H1 (cell line): ENCODE results near the gene CYP3A7. TPM values are rescaled to one million over a fixed set of nuclear protein-coding genes. Genes with fewer than 3 reads are reported as not detected.

Experiments
- CTCF ChIA-PET: fragments of 300-600 bp; sonication (Branson Sonifier 250); formaldehyde crosslinking; loops from one replicate; lab custom pipeline; 2021; ENCODE audit not compliant: partially characterized antibody; lab: Charles Lee
- POLR2A ChIA-PET: fragments of 300-600 bp; sonication (Branson Sonifier 250); formaldehyde crosslinking; loops from one replicate; lab custom pipeline; 2021; ENCODE audit warnings: inconsistent platforms; ENCODE audit not compliant: partially characterized antibody; lab: Charles Lee
- DNase-seq, 2 experiments: peaks; one replicate each; pipeline versions ENCODE4 v3.0.0 to v3.0.0-alpha.2; 2010 to 2022; ENCODE audit warnings: low spot score in 2 of 2, low read depth in 1 of 2, mixed read lengths in 1 of 2
- FAIRE-seq: peaks from 2 replicates; lab custom pipeline; 2011; peaks lifted over from hg19 to GRCh38; lab: Jason Lieb, UNC
- H2AFZ ChIP-seq: 2 replicates; pipeline ENCODE4 v1.8.1; 2012; ENCODE audit warnings: low read length, inconsistent platforms
- H2AK5ac ChIP-seq: 2 replicates; pipeline ENCODE4 v1.6.1; 2013; ENCODE audit warnings: low read depth, low read length
- H2BK120ac ChIP-seq: replicated peaks from 2 replicates; pipeline ENCODE3; 2013; ENCODE audit warnings: low read depth, low read length, inconsistent platforms
- H2BK12ac ChIP-seq: 2 replicates; pipeline ENCODE4 v1.6.1; 2013; ENCODE audit warnings: low read depth, low read length
- H2BK15ac ChIP-seq: 2 replicates; pipeline ENCODE4 v1.6.1; 2013; ENCODE audit warnings: low read length
- H2BK20ac ChIP-seq: 2 replicates; pipeline ENCODE4 v1.6.1; 2013; ENCODE audit warnings: low read length
- H2BK5ac ChIP-seq: 2 replicates; pipeline ENCODE4 v1.6.1; 2013; ENCODE audit warnings: low read depth, low read length
- H3K14ac ChIP-seq: 2 replicates; pipeline ENCODE4 v1.6.1; 2013; ENCODE audit warnings: inconsistent platforms; ENCODE audit not compliant: insufficient read length
- H3K18ac ChIP-seq: 2 replicates; pipeline ENCODE4 v1.6.1; 2013; ENCODE audit warnings: low read length; ENCODE audit errors: extremely low read depth
- H3K23ac ChIP-seq: 2 replicates; pipeline ENCODE4 v1.6.1; 2013; ENCODE audit warnings: inconsistent platforms; ENCODE audit not compliant: insufficient read length
- H3K23me2 ChIP-seq: 2 replicates; pipeline ENCODE4 v1.6.1; 2013; ENCODE audit warnings: low read depth, low read length
- H3K27ac ChIP-seq: 2 replicates; pipeline ENCODE4 v1.6.1; 2011; ENCODE audit warnings: low read depth, low read length, inconsistent platforms
- H3K27me3 ChIP-seq, 4 experiments: replicated peaks in 1 of 4; 1 replicate in 1 of 4; 2 replicates in 3 of 4; pipeline versions ENCODE4 v1.6.1 to v1.8.1; 2011 to 2013; ENCODE audit warnings: low read length in 3 of 4, mild to moderate bottlenecking in 3 of 4, inconsistent platforms in 2 of 4, mixed read lengths in 2 of 4, moderate library complexity in 1 of 4; ENCODE audit not compliant: control insufficient read depth in 3 of 4, insufficient read depth in 3 of 4; ENCODE audit errors: extremely low read depth in 1 of 4
- H3K36me3 ChIP-seq, 4 experiments: 2 replicates each; pipeline versions ENCODE4 v1.6.1 to v1.8.1; 2011 to 2013; ENCODE audit warnings: mild to moderate bottlenecking in 4 of 4, low read length in 3 of 4, moderate library complexity in 2 of 4, control low read depth in 1 of 4, inconsistent platforms in 1 of 4; ENCODE audit not compliant: insufficient read depth in 4 of 4, control insufficient read depth in 2 of 4
- H3K4ac ChIP-seq: replicated peaks from 2 replicates; pipeline ENCODE3; 2013; ENCODE audit warnings: low read length, low read depth, mixed read lengths, inconsistent platforms; ENCODE audit not compliant: insufficient read length
- H3K4me1 ChIP-seq, 4 experiments: replicated peaks in 1 of 4; 1 replicate in 1 of 4; 2 replicates in 3 of 4; pipeline versions ENCODE4 v1.6.1 to v1.8.1; 2011 to 2013; ENCODE audit warnings: low read length in 3 of 4, inconsistent platforms in 2 of 4, mixed read lengths in 1 of 4; ENCODE audit not compliant: insufficient read depth in 4 of 4, control insufficient read depth in 3 of 4
- H3K4me2 ChIP-seq, 2 experiments: 2 replicates each; pipeline versions ENCODE4 v1.6.1 to v1.8.1; 2011 to 2013; ENCODE audit warnings: low read depth in 2 of 2, low read length in 2 of 2, control low read depth in 1 of 2, inconsistent platforms in 1 of 2, mild to moderate bottlenecking in 1 of 2; ENCODE audit not compliant: insufficient read depth in 1 of 2
- H3K4me3 ChIP-seq, 4 experiments: fragments of 200-600, 300-600 bp in 1 of 4; sonication (generic), shearing (Covaris generic), sonication (Bioruptor Twin) in 1 of 4; 2 replicates each; pipeline versions ENCODE4 v1.5.1 to v1.8.1; 2011 to 2016; ENCODE audit warnings: low read length in 4 of 4, low read depth in 3 of 4, control low read depth in 2 of 4, inconsistent platforms in 2 of 4, mild to moderate bottlenecking in 2 of 4, mixed read lengths in 1 of 4, moderate library complexity in 1 of 4; ENCODE audit not compliant: insufficient read depth in 2 of 4; ENCODE audit errors: extremely low read depth in 1 of 4
- H3K56ac ChIP-seq: replicated peaks from 2 replicates; pipeline ENCODE3; 2013; ENCODE audit warnings: low read depth, mild to moderate bottlenecking, mixed read lengths, low read length, inconsistent platforms; ENCODE audit not compliant: insufficient read length
- H3K79me1 ChIP-seq: 2 replicates; pipeline ENCODE4 v1.6.1; 2013; ENCODE audit warnings: low read depth, low read length, control low read depth
- H3K79me2 ChIP-seq, 2 experiments: 2 replicates each; pipeline versions ENCODE4 v1.6.1 to v1.8.1; 2012 to 2013; ENCODE audit warnings: low read length in 2 of 2, mild to moderate bottlenecking in 2 of 2, inconsistent platforms in 1 of 2; ENCODE audit not compliant: insufficient read depth in 2 of 2, control insufficient read depth in 1 of 2
- H3K9ac ChIP-seq, 4 experiments: replicated peaks in 1 of 4; 1 replicate in 1 of 4; 2 replicates in 3 of 4; pipeline versions ENCODE4 v1.6.1 to v1.8.1; 2011 to 2013; ENCODE audit warnings: low read depth in 3 of 4, low read length in 3 of 4, control low read depth in 2 of 4, mild to moderate bottlenecking in 2 of 4, moderate library complexity in 2 of 4, inconsistent platforms in 1 of 4; ENCODE audit errors: extremely low read depth in 1 of 4
- H3K9me3 ChIP-seq, 2 experiments: 2 replicates each; pipeline versions ENCODE4 v1.6.1 to v1.8.1; 2012 to 2013; ENCODE audit warnings: mild to moderate bottlenecking in 2 of 2, moderate library complexity in 2 of 2, control low read depth in 1 of 2, inconsistent platforms in 1 of 2, low read depth in 1 of 2, low read length in 1 of 2, mixed read lengths in 1 of 2; ENCODE audit not compliant: insufficient read depth in 2 of 2
- H4K20me1 ChIP-seq, 2 experiments: replicated peaks in 1 of 2; 2 replicates each; pipeline versions ENCODE3 to v1.8.1; 2011 to 2013; ENCODE audit warnings: inconsistent platforms in 2 of 2, low read length in 2 of 2, mild to moderate bottlenecking in 1 of 2; ENCODE audit not compliant: insufficient read depth in 2 of 2, control insufficient read depth in 1 of 2
- H4K5ac ChIP-seq: 2 replicates; pipeline ENCODE4 v1.6.1; 2013; ENCODE audit warnings: low read length, low read depth, mixed read lengths, inconsistent platforms; ENCODE audit not compliant: insufficient read length
- H4K8ac ChIP-seq: 2 replicates; pipeline ENCODE4 v1.8.0; 2013; ENCODE audit warnings: mild to moderate bottlenecking, moderate library complexity, low read length, inconsistent platforms; ENCODE audit not compliant: insufficient read depth; ENCODE audit errors: extremely low read depth
- H4K91ac ChIP-seq: replicated peaks from 2 replicates; pipeline ENCODE3; 2013; ENCODE audit warnings: low read length, mixed read lengths, inconsistent platforms; ENCODE audit not compliant: insufficient read length
- CTBP2 ChIP-seq: IDR thresholded peaks from 2 replicates; pipeline ENCODE4 v1.7.0; 2011; ENCODE audit warnings: borderline replicate concordance, mild to moderate bottlenecking, moderate library complexity, mixed read lengths, low read length; ENCODE audit not compliant: insufficient read depth, insufficient read length
- EZH2 ChIP-seq: fragments of 200-600 bp; sonication (generic); IDR thresholded peaks from 2 replicates; pipeline ENCODE4 v1.7.1; 2012; ENCODE audit warnings: low read depth, mild to moderate bottlenecking, moderate library complexity, low read length, inconsistent platforms; ENCODE audit not compliant: severe bottlenecking
- FOSL1 ChIP-seq: IDR thresholded peaks from 2 replicates; pipeline ENCODE4 v1.6.1; 2011; ENCODE audit warnings: mild to moderate bottlenecking, low read depth, low read length, moderate library complexity; ENCODE audit not compliant: insufficient read depth
- JUN ChIP-seq: IDR thresholded peaks from 2 replicates; pipeline ENCODE4 v1.6.1; 2011; ENCODE audit warnings: low read depth, mild to moderate bottlenecking, improper control_type of control experiment, low read length
- NANOG ChIP-seq: IDR thresholded peaks from 2 replicates; pipeline ENCODE4 v1.6.1; 2011; ENCODE audit warnings: low read length, low read depth, mild to moderate bottlenecking, inconsistent platforms; ENCODE audit not compliant: insufficient read depth, poor library complexity, severe bottlenecking
- TCF12 ChIP-seq: IDR thresholded peaks from 2 replicates; pipeline ENCODE4 v1.6.1; 2011; ENCODE audit warnings: low read depth, mild to moderate bottlenecking, low read length
- WGBS, 2 experiments: shearing (Covaris generic) in 1 of 2; methylation state at CpG; one replicate each; pipeline versions ENCODE4 v1.1.6 to v1.1.7; 2013 to 2015; ENCODE audit warnings: low lambda C conversion rate in 2 of 2, mixed read lengths in 2 of 2, inconsistent platforms in 1 of 2, low coverage in 1 of 2, missing lambda C conversion rate in 1 of 2; ENCODE audit not compliant: insufficient replicate concordance in 2 of 2, insufficient coverage in 1 of 2, insufficient read length in 1 of 2; ENCODE audit errors: extremely low coverage in 1 of 2, missing lambda C conversion rate in 1 of 2; 5-methylcytosine and 5-hydroxymethylcytosine counted together
- polyA plus RNA-seq, 7 experiments: library from polyadenylated mRNA; depleted of rRNA in 3 of 7; stranded (reverse) in 5 of 7; unstranded in 2 of 7; fragments of >200 nt in 5 of 7; fragments of 200-250 nt in 2 of 7; gene quantifications; 1 replicate in 5 of 7; 2 replicates in 1 of 7; 4 replicates in 1 of 7; pipeline versions ENCODE4 v1.2.1 to v1.2.3, GENCODE V29; 2011 to 2013; ENCODE audit warnings: missing spikeins in 2 of 7, mixed read lengths in 2 of 7
- total RNA-seq: library from RNA; stranded (reverse); fragmentation: NEBNext Ultra II Directional; extraction: Animal tissue kit (Norgen Biotek cat#: 25700); gene quantifications from 2 replicates; pipeline ENCODE4 v1.2.1, GENCODE V29; 2021

CYP3A7 gene
- total and polyA plus RNA-seq, 2 of the 8 experiments (the other 6 are each of a cell fraction or from before 2014, with no cell fraction given), result not detected

DNA sequence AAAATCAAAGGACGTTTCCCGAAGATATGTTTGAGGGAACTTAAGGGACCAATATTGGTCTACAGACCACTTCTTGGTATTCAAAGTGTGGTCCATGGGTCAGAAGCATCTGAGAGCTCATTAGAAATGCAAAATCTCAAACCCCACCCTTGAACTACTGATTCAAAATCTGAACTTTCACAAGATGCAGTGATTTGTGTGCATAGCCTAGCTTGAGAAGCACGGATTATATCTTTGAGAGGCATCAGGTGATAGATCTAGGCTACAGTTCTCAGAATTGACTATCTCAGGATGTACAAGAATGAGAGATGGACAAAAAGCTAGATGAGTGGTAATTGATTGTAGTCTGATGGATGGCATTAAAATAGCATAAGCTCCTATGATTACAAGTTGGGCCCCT, 29.5 kb upstream of the CYP3A7 start:
- H2BK5ac ChIP-seq, result no peak overlapping the region
- no peak overlapping the region for H2BK12ac ChIP-seq
- POLR2A ChIA-PET, result no interaction called here
- no peak overlapping the region for H2AFZ ChIP-seq
- no peak overlapping the region for H3K18ac ChIP-seq
- no peaks in the 10 kb centered on the region for H3K23me2 ChIP-seq
- WGBS, 2 experiments, result 86% methylated on average over 3 of the region's 3 CpGs; no CpG with 5 or more reads in 1 of the 2 experiments
- no peak overlapping the region for H4K91ac ChIP-seq
- no peaks in the 10 kb centered on the region for H3K79me1 ChIP-seq
- H2AK5ac ChIP-seq, result no peak overlapping the region
- H2BK15ac ChIP-seq, result no peak overlapping the region
- no peak overlapping the region for H4K8ac ChIP-seq
- no peaks in the 10 kb centered on the region for H3K79me2 ChIP-seq
- H3K27me3 ChIP-seq, result no peaks in the 10 kb centered on the region
- H3K36me3 ChIP-seq, result no peaks in the 10 kb centered on the region
- no peak overlapping the region for H2BK120ac ChIP-seq
- no peak overlapping the region for H3K14ac ChIP-seq
- FAIRE-seq (no peak), DNase-seq (no peak)
- H3K4me1 ChIP-seq, result no peaks in the 10 kb centered on the region
- CTCF ChIA-PET, result no interaction called here
- H3K4me3 ChIP-seq, result no peak overlapping the region
- no peak overlapping the region for H3K4ac ChIP-seq
- no peak for TF ChIP-seq JUN
- TF ChIP-seq TCF12, result no peak
- no peak for TF ChIP-seq FOSL1
- no peak for TF ChIP-seq CTBP2
- no peak for TF ChIP-seq NANOG
- TF ChIP-seq EZH2, result no peak
- H3K9ac ChIP-seq, result no peak overlapping the region
- H3K4me2 ChIP-seq, result no peak overlapping the region
- H4K20me1 ChIP-seq, result no peaks in the 10 kb centered on the region
- no peak overlapping the region for H2BK20ac ChIP-seq
- H3K56ac ChIP-seq, result no peak overlapping the region
- H3K9me3 ChIP-seq, result no peaks in the 10 kb centered on the region
- no peak overlapping the region for H3K27ac ChIP-seq
- H3K23ac ChIP-seq, result no peak overlapping the region
- no peak overlapping the region for H4K5ac ChIP-seq
